Measurements from ENCODE around the gene DLGAP3.

- TF ChIP-seq POLR2A (IDR thresholded peaks at IDR 0.05) (no peak), CTCF (IDR thresholded peaks at IDR 0.05) (no peak)
These were observed 1.2 kb upstream of the DLGAP3 start for GRCh38 chr1:34930702-34931071.
